ENCODE data around the gene DNHD1. TPM values are rescaled to one million over a fixed set of nuclear protein-coding genes. Genes with fewer than 3 reads are reported as not detected.

The DNHD1 gene
- total and polyA plus RNA-seq, 2 experiments from 2014 or later: 7.3 to 7.9 TPM

DNA sequence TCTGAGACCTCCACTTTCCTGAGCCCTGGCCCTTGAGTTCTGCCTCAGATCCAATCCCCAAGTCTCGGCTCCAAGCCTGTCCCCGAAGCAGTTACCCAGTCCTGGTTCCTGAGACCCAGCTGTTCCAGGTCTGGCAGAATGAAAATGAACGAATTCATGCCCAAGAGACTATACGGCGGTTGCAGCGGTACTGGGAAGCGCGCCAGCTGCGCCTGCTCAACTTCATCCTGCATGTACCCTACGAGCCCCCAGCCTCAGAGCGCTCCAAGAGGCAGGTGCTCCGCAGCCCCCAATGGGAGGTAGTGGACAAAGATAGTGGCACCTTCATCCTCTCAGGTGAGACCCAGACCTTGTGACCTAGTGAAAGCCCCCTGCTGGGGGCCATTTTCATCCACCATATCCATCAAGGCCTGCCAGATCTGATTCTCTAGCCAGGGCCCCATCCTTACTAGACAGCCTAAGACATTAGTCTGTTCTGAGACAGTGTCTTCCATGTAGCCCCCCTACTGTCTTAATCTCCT, 42.7 kb downstream of the DNHD1 start:
- Histone ChIP-seq H3K27ac (no peak overlapping the region), H3K9me3 (ENCODE audit: low read depth) (no peaks in the 10 kb centered on the region), H2AFZ (no peak overlapping the region), H4K20me1 (ENCODE audit: insufficient read depth, poor library complexity, severe bottlenecking) (no peaks in the 10 kb centered on the region), H3K27me3 (no peaks in the 10 kb centered on the region), H3K36me3 (replicated peaks; ENCODE audit: insufficient read depth, low read depth) (no peaks in the 10 kb centered on the region), H3K4me1 (ENCODE audit: insufficient read depth) (no peaks in the 10 kb centered on the region), H3K4me3 (no peak overlapping the region), H3K9me2 (replicated peaks; ENCODE audit: insufficient read depth) (no peaks in the 10 kb centered on the region), H3K79me2 (no peaks in the 10 kb centered on the region), H3K4me2 (no peak overlapping the region)
- TF ChIP-seq EZH2 (IDR thresholded peaks at IDR 0.05; ENCODE audit: borderline replicate concordance) (no peak), EZH2phosphoT487 (IDR thresholded peaks at IDR 0.05; ENCODE audit: low read depth, severe bottlenecking, unreplicated experiment) (no peak)
- TF ChIP-seq, protein P1, sequence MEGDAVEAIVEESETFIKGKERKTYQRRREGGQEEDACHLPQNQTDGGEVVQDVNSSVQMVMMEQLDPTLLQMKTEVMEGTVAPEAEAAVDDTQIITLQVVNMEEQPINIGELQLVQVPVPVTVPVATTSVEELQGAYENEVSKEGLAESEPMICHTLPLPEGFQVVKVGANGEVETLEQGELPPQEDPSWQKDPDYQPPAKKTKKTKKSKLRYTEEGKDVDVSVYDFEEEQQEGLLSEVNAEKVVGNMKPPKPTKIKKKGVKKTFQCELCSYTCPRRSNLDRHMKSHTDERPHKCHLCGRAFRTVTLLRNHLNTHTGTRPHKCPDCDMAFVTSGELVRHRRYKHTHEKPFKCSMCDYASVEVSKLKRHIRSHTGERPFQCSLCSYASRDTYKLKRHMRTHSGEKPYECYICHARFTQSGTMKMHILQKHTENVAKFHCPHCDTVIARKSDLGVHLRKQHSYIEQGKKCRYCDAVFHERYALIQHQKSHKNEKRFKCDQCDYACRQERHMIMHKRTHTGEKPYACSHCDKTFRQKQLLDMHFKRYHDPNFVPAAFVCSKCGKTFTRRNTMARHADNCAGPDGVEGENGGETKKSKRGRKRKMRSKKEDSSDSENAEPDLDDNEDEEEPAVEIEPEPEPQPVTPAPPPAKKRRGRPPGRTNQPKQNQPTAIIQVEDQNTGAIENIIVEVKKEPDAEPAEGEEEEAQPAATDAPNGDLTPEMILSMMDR (IDR thresholded peaks at IDR 0.05; ENCODE audit: poor library complexity): no peak
- no peak for DNase-seq (ENCODE audit: low spot score)
- 97% methylated on average over 12 of the region's 12 CpGs for WGBS (ENCODE audit: low lambda C conversion rate, missing lambda C conversion rate)

DNA sequence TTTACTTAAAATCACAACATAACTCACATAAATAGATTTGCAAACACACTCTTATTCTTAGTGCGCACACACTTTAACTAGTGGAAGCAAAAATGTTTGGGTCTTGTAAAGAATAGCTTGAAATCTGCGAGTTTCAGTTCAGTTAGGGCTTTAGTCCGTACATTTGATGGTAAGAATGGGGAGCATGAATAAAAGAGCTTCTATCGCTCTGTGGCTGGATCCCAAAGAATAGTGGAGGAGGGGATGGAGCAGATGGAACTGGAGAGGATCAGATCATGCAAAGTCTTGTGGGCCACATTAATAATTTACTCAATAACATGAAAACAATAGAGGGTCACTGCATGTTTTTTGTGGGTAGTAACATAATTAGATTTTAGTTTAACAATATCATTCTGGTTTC, 44.3 kb downstream of the DNHD1 start:
- WGBS (ENCODE audit: low lambda C conversion rate, missing lambda C conversion rate): 73% methylated on average over 4 of the region's 4 CpGs

DNA sequence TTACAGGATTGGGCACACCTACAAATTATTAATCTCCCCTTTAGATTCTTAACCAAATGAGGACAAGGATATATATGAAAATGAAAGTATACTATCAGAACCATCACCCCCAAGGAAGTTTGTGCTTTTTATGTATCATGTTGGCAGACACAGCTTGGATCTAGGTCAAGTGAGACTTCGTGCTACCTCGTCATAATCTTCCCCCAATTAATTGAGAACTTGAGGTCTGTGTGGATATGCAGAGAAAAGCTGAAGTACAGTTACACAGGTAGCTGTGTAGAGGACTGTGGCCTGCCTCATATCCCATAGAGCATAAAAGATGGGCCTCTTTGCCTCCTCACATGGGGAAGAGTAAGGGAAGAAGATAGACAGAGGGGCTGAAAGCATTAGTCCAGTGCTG, 45.6 kb downstream of the DNHD1 start:
- Histone ChIP-seq H3K9me2 (replicated peaks; ENCODE audit: insufficient read depth) (no peaks in the 10 kb centered on the region), H3K4me2 (no peak overlapping the region), H3K36me3 (replicated peaks; ENCODE audit: insufficient read depth, low read depth) (no peaks in the 10 kb centered on the region), H3K27me3 (no peaks in the 10 kb centered on the region), H2AFZ (no peak overlapping the region), H3K9me3 (ENCODE audit: low read depth) (no peaks in the 10 kb centered on the region), H4K20me1 (ENCODE audit: insufficient read depth, poor library complexity, severe bottlenecking) (no peaks in the 10 kb centered on the region), H3K79me2 (no peaks in the 10 kb centered on the region), H3K4me1 (ENCODE audit: insufficient read depth) (no peaks in the 10 kb centered on the region), H3K27ac (no peak overlapping the region), H3K4me3 (no peak overlapping the region)
- TF ChIP-seq EZH2 (IDR thresholded peaks at IDR 0.05; ENCODE audit: borderline replicate concordance) (no peak), EZH2phosphoT487 (IDR thresholded peaks at IDR 0.05; ENCODE audit: low read depth, severe bottlenecking, unreplicated experiment) (no peak)
- WGBS (ENCODE audit: low lambda C conversion rate, missing lambda C conversion rate): 98% methylated on average over 2 of the region's 2 CpGs
- no peak for DNase-seq (ENCODE audit: low spot score)

More for the DNA sequence above, 44.3 kb downstream of the DNHD1 start:
- TF ChIP-seq EZH2phosphoT487 (IDR thresholded peaks at IDR 0.05; ENCODE audit: low read depth, severe bottlenecking, unreplicated experiment) (no peak), EZH2 (IDR thresholded peaks at IDR 0.05; ENCODE audit: borderline replicate concordance) (no peak)
- TF ChIP-seq, protein P1 (IDR thresholded peaks at IDR 0.05; ENCODE audit: poor library complexity): no peak
- no peak overlapping the region for H3K4me2 ChIP-seq
- H2AFZ ChIP-seq: no peak overlapping the region
- no peaks in the 10 kb centered on the region for H3K4me1 ChIP-seq (ENCODE audit: insufficient read depth)
- H3K36me3 ChIP-seq (replicated peaks; ENCODE audit: insufficient read depth, low read depth): no peaks in the 10 kb centered on the region
- no peaks in the 10 kb centered on the region for H3K9me2 ChIP-seq (replicated peaks; ENCODE audit: insufficient read depth)
- no peaks in the 10 kb centered on the region for H3K9me3 ChIP-seq (ENCODE audit: low read depth)
- H4K20me1 ChIP-seq (ENCODE audit: insufficient read depth, poor library complexity, severe bottlenecking): no peaks in the 10 kb centered on the region
- no peak for DNase-seq (ENCODE audit: low spot score)
- no peak overlapping the region for H3K27ac ChIP-seq
- H3K27me3 ChIP-seq: no peaks in the 10 kb centered on the region
- no peak overlapping the region for H3K4me3 ChIP-seq
- no peaks in the 10 kb centered on the region for H3K79me2 ChIP-seq

DNA sequence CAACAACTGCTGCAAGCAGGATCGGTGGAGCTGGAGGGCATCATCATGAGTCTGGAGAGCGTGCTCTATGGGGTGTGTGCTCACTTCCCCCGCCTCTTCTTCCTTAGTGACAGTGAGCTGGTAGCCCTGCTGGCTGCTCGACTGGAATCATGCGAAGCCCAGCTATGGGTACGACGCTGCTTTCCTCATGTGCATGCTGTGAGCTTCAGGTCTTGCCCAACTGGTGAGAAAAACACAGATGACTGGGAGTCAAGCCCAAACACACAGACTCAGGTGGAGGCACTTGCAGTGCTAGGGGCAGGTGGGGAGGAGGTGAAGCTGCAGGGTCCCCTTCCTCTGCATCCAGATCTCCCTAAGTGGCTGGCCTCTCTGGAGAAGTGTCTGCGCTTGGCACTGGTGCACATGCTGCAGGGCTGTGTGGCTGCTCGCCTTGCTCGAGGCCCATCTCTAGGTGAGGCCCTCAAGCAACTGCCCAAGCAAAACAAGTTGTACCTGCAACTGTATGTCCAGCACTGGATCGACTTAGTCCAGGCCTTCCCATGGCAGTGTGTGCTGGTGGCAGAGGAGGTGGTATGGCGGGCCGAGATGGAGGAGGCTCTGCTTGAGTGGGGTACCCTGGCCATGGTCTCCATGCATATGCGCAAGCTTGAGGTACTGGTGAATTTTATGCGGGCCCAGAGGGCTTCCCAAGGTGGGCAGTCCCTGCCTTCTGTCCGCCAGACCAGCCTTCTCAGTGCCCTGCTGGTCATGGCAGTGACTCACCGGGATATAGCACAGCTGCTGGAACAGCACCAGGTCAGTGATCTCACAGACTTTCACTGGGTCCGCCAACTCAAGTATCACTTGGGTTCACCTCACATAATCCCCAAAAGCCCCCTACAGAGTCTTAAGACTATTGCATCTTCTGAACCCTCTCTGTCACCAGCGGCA, 48.1 kb downstream of the DNHD1 start:
- DNase-seq (ENCODE audit: low spot score): no peak
- H3K9me3 ChIP-seq (ENCODE audit: low read depth): no peaks in the 10 kb centered on the region
- no peaks in the 10 kb centered on the region for H3K4me1 ChIP-seq (ENCODE audit: insufficient read depth)
- no peak overlapping the region for H2AFZ ChIP-seq
- no peak overlapping the region for H3K4me3 ChIP-seq
- H3K27ac ChIP-seq: no peak overlapping the region
- H3K4me2 ChIP-seq: no peak overlapping the region
- H3K27me3 ChIP-seq: no peaks in the 10 kb centered on the region
- H4K20me1 ChIP-seq (ENCODE audit: insufficient read depth, poor library complexity, severe bottlenecking): no peaks in the 10 kb centered on the region
- TF ChIP-seq EZH2 (IDR thresholded peaks at IDR 0.05; ENCODE audit: borderline replicate concordance) (no peak), EZH2phosphoT487 (IDR thresholded peaks at IDR 0.05; ENCODE audit: low read depth, severe bottlenecking, unreplicated experiment) (no peak)
- TF ChIP-seq, protein P1 (IDR thresholded peaks at IDR 0.05; ENCODE audit: poor library complexity): no peak
- no peaks in the 10 kb centered on the region for H3K36me3 ChIP-seq (replicated peaks; ENCODE audit: insufficient read depth, low read depth)
- H3K9me2 ChIP-seq (replicated peaks; ENCODE audit: insufficient read depth): no peaks in the 10 kb centered on the region
- H3K79me2 ChIP-seq: no peaks in the 10 kb centered on the region
- 95% methylated on average over 19 of the region's 19 CpGs for WGBS (ENCODE audit: low lambda C conversion rate, missing lambda C conversion rate)

Measured in hepatocyte (in vitro differentiated cells).